ENCODE results near the gene NMNAT2. TPM values are rescaled to one million over a fixed set of nuclear protein-coding genes. Genes with fewer than 3 reads are reported as not detected.

The NMNAT2 gene
- total RNA-seq, 2 experiments from 2014 or later = not detected

DNA sequence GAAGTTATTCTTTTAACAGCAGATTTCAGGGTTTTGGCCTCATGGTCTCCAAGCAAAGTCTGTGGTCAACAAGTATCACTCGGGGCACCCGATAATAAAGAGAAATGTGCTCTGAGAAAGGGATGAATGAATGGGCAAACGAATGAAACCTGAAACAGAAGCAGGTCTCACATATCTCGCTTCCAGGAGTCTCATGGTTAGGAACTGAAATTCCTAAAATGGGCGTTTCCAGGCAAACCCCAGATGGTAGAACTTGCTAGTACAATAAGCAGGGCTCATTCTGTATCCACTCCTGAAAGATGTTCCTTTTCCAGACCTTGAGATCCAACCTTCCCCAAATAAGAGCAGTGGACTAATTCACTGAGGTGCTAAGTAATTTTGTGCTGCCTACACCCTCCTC lies 144.9 kb downstream of the NMNAT2 start:
- Histone ChIP-seq H3K4me1 (ENCODE audit: insufficient read depth, low read length, poor library complexity, severe bottlenecking) (no peaks in the 10 kb centered on the region), H3K36me3 (ENCODE audit: insufficient read depth, low read length) (no peaks in the 10 kb centered on the region), H4K20me1 (ENCODE audit: insufficient read depth, low read length) (no peaks in the 10 kb centered on the region), H3K9me2 (ENCODE audit: insufficient read depth, low read length) (no peaks in the 10 kb centered on the region), H3K4me2 (ENCODE audit: low read length) (no peak overlapping the region), H3K79me2 (ENCODE audit: insufficient read depth, low read depth, low read length) (no peaks in the 10 kb centered on the region), H3K27ac (ENCODE audit: low read depth, low read length, poor library complexity, severe bottlenecking) (no peak overlapping the region), H3K4me3 (ENCODE audit: low read depth, low read length, poor library complexity, severe bottlenecking) (no peak overlapping the region), H2AFZ (ENCODE audit: low read length) (no peak overlapping the region), H3K9me3 (ENCODE audit: low read length) (no peaks in the 10 kb centered on the region)
- DNase-seq (ENCODE audit: low spot score) = no peak
- no TSS peak for BruUV-seq (replicated peaks)
- ChIA-PET POLR2A (no interaction called here), CTCF (ENCODE audit: unreplicated experiment) (interaction anchor here (0.6 to 1.9 kb wide), 2 partner anchors 11 to 1033 kb away, joined by 3 read pairs; no protein-coding TSS in a partner anchor)
- intact Hi-C loops (cut with micrococcal nuclease; ENCODE audit: unreplicated experiment) = no loop called here
- TF ChIP-seq, protein P1, sequence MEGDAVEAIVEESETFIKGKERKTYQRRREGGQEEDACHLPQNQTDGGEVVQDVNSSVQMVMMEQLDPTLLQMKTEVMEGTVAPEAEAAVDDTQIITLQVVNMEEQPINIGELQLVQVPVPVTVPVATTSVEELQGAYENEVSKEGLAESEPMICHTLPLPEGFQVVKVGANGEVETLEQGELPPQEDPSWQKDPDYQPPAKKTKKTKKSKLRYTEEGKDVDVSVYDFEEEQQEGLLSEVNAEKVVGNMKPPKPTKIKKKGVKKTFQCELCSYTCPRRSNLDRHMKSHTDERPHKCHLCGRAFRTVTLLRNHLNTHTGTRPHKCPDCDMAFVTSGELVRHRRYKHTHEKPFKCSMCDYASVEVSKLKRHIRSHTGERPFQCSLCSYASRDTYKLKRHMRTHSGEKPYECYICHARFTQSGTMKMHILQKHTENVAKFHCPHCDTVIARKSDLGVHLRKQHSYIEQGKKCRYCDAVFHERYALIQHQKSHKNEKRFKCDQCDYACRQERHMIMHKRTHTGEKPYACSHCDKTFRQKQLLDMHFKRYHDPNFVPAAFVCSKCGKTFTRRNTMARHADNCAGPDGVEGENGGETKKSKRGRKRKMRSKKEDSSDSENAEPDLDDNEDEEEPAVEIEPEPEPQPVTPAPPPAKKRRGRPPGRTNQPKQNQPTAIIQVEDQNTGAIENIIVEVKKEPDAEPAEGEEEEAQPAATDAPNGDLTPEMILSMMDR (conservative IDR thresholded peaks at IDR 0.05; ENCODE audit: low read length) = no peak
- TF ChIP-seq EZH2phosphoT487 (IDR thresholded peaks at IDR 0.05; ENCODE audit: borderline replicate concordance, low read depth, low read length) = no peak

DNA sequence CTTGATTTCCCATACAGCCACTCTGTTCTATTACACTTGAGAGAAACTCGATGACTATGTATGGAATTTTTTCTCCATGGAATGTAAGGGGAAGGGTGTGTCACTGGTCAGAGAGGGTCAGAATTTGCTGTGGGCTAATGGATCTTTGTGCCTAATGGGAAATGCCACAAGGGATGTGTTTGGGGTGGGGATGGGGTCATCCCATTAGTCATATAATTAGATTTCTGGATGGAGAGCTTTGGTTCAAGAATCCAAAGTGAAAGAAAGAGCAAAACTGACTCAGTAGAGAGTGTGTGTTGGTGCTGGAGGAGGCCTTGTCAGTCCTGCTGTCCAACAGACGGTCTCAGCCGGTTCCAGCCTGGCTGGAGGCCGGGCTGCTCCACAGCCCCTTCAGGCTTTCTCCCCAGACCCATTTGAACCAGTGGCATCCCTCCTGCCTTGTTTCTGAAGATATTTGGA lies 145.8 kb downstream of the NMNAT2 start:
- no peaks in the 10 kb centered on the region for H4K20me1 ChIP-seq (ENCODE audit: insufficient read depth, low read length)
- H3K9me2 ChIP-seq (ENCODE audit: insufficient read depth, low read length) = no peaks in the 10 kb centered on the region
- DNase-seq (ENCODE audit: low spot score) = no peak
- no peak overlapping the region for H3K4me3 ChIP-seq (ENCODE audit: low read depth, low read length, poor library complexity, severe bottlenecking)
- TF ChIP-seq, protein P1 (conservative IDR thresholded peaks at IDR 0.05; ENCODE audit: low read length) = no peak
- no peak for TF ChIP-seq EZH2phosphoT487 (IDR thresholded peaks at IDR 0.05; ENCODE audit: borderline replicate concordance, low read depth, low read length)
- intact Hi-C loops (cut with micrococcal nuclease; ENCODE audit: unreplicated experiment) = no loop called here
- H3K9me3 ChIP-seq (ENCODE audit: low read length) = no peaks in the 10 kb centered on the region
- no peak overlapping the region for H3K4me2 ChIP-seq (ENCODE audit: low read length)
- no peak overlapping the region for H3K27ac ChIP-seq (ENCODE audit: low read depth, low read length, poor library complexity, severe bottlenecking)
- no peaks in the 10 kb centered on the region for H3K36me3 ChIP-seq (ENCODE audit: insufficient read depth, low read length)
- ChIA-PET CTCF (ENCODE audit: unreplicated experiment) (interaction anchor here (1.9 kb wide), 1 partner anchor 10 kb away, joined by 3 read pairs; no protein-coding TSS in a partner anchor), POLR2A (interaction anchor here (0.7 kb wide), 1 partner anchor 453 kb away, joined by 3 read pairs; no protein-coding TSS in a partner anchor)
- no peaks in the 10 kb centered on the region for H3K4me1 ChIP-seq (ENCODE audit: insufficient read depth, low read length, poor library complexity, severe bottlenecking)
- H3K79me2 ChIP-seq (ENCODE audit: insufficient read depth, low read depth, low read length) = no peaks in the 10 kb centered on the region
- no TSS peak for BruUV-seq (replicated peaks)
- no peak overlapping the region for H2AFZ ChIP-seq (ENCODE audit: low read length)

DNA sequence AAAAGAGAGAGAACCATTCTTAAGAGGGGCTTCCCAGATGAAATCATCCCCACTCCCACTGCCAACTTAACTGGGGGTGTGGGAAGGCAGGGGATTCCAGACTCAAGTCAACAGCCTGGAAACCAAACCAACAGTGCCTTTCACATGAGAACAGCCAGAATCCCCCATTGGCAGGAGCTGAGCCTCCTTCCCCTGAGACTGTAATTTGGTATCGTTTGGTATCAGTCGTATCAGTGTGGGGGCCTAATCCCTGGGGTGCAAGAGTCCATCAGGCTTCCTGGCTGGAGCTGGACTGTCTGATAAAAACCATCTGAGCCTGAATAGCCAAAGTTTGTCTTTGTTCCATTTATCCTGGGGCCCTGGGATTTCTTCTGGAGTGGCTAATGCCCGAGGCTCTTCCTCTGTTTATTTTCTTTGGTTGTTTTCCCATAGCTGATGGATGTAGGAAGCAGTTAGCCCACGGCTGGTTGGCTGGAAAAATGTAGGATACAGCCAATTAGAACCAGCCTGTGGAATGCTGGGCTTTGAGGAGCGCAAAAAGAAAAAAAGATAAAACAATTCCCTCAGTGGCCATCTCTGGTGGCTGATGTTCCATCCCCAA lies 147.5 kb downstream of the NMNAT2 start:
- H3K27ac ChIP-seq (ENCODE audit: low read depth, low read length, poor library complexity, severe bottlenecking) = no peak overlapping the region
- H3K79me2 ChIP-seq (ENCODE audit: insufficient read depth, low read depth, low read length) = no peaks in the 10 kb centered on the region
- ChIA-PET POLR2A (interaction anchor here (0.6 kb wide), 1 partner anchor 41 kb away, joined by 5 read pairs; no protein-coding TSS in a partner anchor), CTCF (ENCODE audit: unreplicated experiment) (no interaction called here)
- TF ChIP-seq, protein P1 (conservative IDR thresholded peaks at IDR 0.05; ENCODE audit: low read length) = no peak
- no peak for TF ChIP-seq EZH2phosphoT487 (IDR thresholded peaks at IDR 0.05; ENCODE audit: borderline replicate concordance, low read depth, low read length)
- intact Hi-C loops (cut with micrococcal nuclease; ENCODE audit: unreplicated experiment) = no loop called here
- no TSS peak for BruUV-seq (replicated peaks)
- no peaks in the 10 kb centered on the region for H3K9me3 ChIP-seq (ENCODE audit: low read length)
- H3K4me1 ChIP-seq (ENCODE audit: insufficient read depth, low read length, poor library complexity, severe bottlenecking) = no peaks in the 10 kb centered on the region
- no peaks in the 10 kb centered on the region for H3K9me2 ChIP-seq (ENCODE audit: insufficient read depth, low read length)
- DNase-seq (ENCODE audit: low spot score) = no peak
- no peak overlapping the region for H3K4me3 ChIP-seq (ENCODE audit: low read depth, low read length, poor library complexity, severe bottlenecking)
- no peak overlapping the region for H3K4me2 ChIP-seq (ENCODE audit: low read length)
- H4K20me1 ChIP-seq (ENCODE audit: insufficient read depth, low read length) = no peaks in the 10 kb centered on the region
- no peaks in the 10 kb centered on the region for H3K36me3 ChIP-seq (ENCODE audit: insufficient read depth, low read length)
- H2AFZ ChIP-seq (ENCODE audit: low read length) = no peak overlapping the region

All from OCI-LY7 (cell line).